Activated CD8-positive, alpha-beta T cell treated with anti-CD3 and anti-CD28 coated beads for 36 hours (primary cell): Measurements from ENCODE around the gene MED29. TPM values are rescaled to one million over a fixed set of nuclear protein-coding genes. Genes with fewer than 3 reads are reported as not detected.
A peak's percentile ranks its signal among the peaks of the same experiment; 100 is the strongest.

ENCODE experiments used
- ATAC-seq: fragments of 200-7000 bp; cut with Tn5 transposase; one replicate; pipeline ENCODE4 v1.10.0; 2021; ENCODE audit warnings: mild to moderate bottlenecking, moderate library complexity
- CTCF ChIA-PET: fragments of 350-600 bp; sonication (Branson Sonifier 250); formaldehyde crosslinking; loops from one replicate; lab custom pipeline; 2021; ENCODE audit warnings: antibody characterized with exemption; lab: Charles Lee
- POLR2A ChIA-PET: fragments of 350-600 bp; sonication (Branson Sonifier 250); formaldehyde crosslinking; loops from one replicate; lab custom pipeline; 2021; ENCODE audit warnings: antibody characterized with exemption; lab: Charles Lee
- DNase-seq: peaks from one replicate; pipeline ENCODE4 v3.0.0-alpha.2; 2020
- H3K27ac Mint-ChIP-seq: one replicate; pipeline ENCODE4 v1.8.0; 2021; ENCODE audit warnings: mild to moderate bottlenecking, mixed read lengths
- H3K27me3 Mint-ChIP-seq: one replicate; pipeline ENCODE4 v1.8.0; 2021; ENCODE audit warnings: mixed read lengths
- H3K36me3 Mint-ChIP-seq: one replicate; pipeline ENCODE4 v1.8.0; 2021; ENCODE audit warnings: low read depth, mixed read lengths
- H3K4me1 Mint-ChIP-seq: one replicate; pipeline ENCODE4 v1.8.0; 2021; ENCODE audit warnings: low read depth, mixed read lengths
- H3K4me3 Mint-ChIP-seq: one replicate; pipeline ENCODE4 v1.8.0; 2021; ENCODE audit warnings: mild to moderate bottlenecking, moderate library complexity, mixed read lengths
- H3K9me3 Mint-ChIP-seq: one replicate; pipeline ENCODE4 v1.8.0; 2021; ENCODE audit warnings: mixed read lengths
- CTCF ChIP-seq: fragments of 200-600 bp; IDR thresholded peaks from one replicate; pipeline ENCODE4 v1.8.0; 2022; ENCODE audit warnings: antibody characterized with exemption, mild to moderate bottlenecking
- intact Hi-C: fragments of 100-400 bp; cut with micrococcal nuclease; formaldehyde crosslinking; loops from one replicate; pipeline ENCODE4 v1.10.0; 2022
- total RNA-seq, 2 experiments: library from RNA; stranded (reverse); gene quantifications; one replicate each; pipeline ENCODE4 v1.2.3, GENCODE V29; 2021

The MED29 gene
- total RNA-seq, 2 experiments from 2014 or later = 19.5 to 19.8 TPM

GRCh38 chr19:39400061-39400460 is 8.9 kb downstream of the MED29 start:
- no peaks in the 10 kb centered on the region for H3K9me3 Mint-ChIP-seq
- no peak for TF ChIP-seq CTCF
- POLR2A ChIA-PET = interaction anchor here (1.9 to 9.9 kb wide), 4 partner anchors 9 to 58 kb away, joined by 4 to 80 read pairs (median 17); partner anchors contain the start of genes MED29, PAF1, PLEKHG2 and SAMD4B
- DNase-seq (no peak), ATAC-seq (no peak)
- no peak overlapping the region for H3K4me3 Mint-ChIP-seq
- peak overlapping the region; percentile 76 for H3K27ac Mint-ChIP-seq
- intact Hi-C loops = no loop called here
- peaks cover 18% of the 10 kb centered on the region for H3K36me3 Mint-ChIP-seq
- CTCF ChIA-PET = interaction anchor here (0.6 to 8.5 kb wide), 3 partner anchors 9 to 14 kb away, joined by 3 to 153 read pairs (median 17); partner anchors contain the start of genes MED29, PAF1 and PLEKHG2
- peaks cover 67% of the 10 kb centered on the region for H3K4me1 Mint-ChIP-seq
- H3K27me3 Mint-ChIP-seq = no peaks in the 10 kb centered on the region

- H3K4me3 Mint-ChIP-seq = peak overlapping the region; percentile 75
- peaks cover 71% of the 10 kb centered on the region for H3K4me1 Mint-ChIP-seq
- POLR2A ChIA-PET = interaction anchor here (0.9 to 9.9 kb wide), 10 partner anchors 10 to 132 kb away, joined by 3 to 80 read pairs (median 6); partner anchors contain the start of genes EID2B, MED29, PAF1 and PLEKHG2
- H3K9me3 Mint-ChIP-seq = no peaks in the 10 kb centered on the region
- peaks cover 11% of the 10 kb centered on the region for H3K36me3 Mint-ChIP-seq
- intact Hi-C loops = no loop called here
- DNase-seq (no peak), ATAC-seq (peak; percentile 6)
- no peaks in the 10 kb centered on the region for H3K27me3 Mint-ChIP-seq
- H3K27ac Mint-ChIP-seq = peak overlapping the region; percentile 99
- no peak for TF ChIP-seq CTCF
- CTCF ChIA-PET = interaction anchor here (0.6 to 8.5 kb wide), 6 partner anchors 10 to 73 kb away, joined by 3 to 153 read pairs (median 4); partner anchors contain the start of genes MED29, PAF1, PLEKHG2 and RPS16
Measured at GRCh38 chr19:39401070-39401548, 9.9 kb downstream of the MED29 start.

- peak; percentile 95 for DNase-seq
- Mint-ChIP-seq H3K4me3 (peak overlapping the region; percentile 75), H3K4me1 (peaks cover 74% of the 10 kb centered on the region), H3K36me3 (peaks cover 11% of the 10 kb centered on the region), H3K9me3 (no peaks in the 10 kb centered on the region), H3K27me3 (no peaks in the 10 kb centered on the region), H3K27ac (peak overlapping the region; percentile 99)
- no peak for TF ChIP-seq CTCF
- POLR2A ChIA-PET = interaction anchor here (0.9 to 9.9 kb wide), 13 partner anchors 10 to 131 kb away, joined by 3 to 80 read pairs (median 4); partner anchors contain the start of genes EID2B, MED29, PAF1 and PLEKHG2
- intact Hi-C loops = no loop called here
- CTCF ChIA-PET = interaction anchor here (0.6 to 8.5 kb wide), 5 partner anchors 10 to 72 kb away, joined by 3 to 153 read pairs (median 3); partner anchors contain the start of genes MED29, PAF1 and PLEKHG2
- ATAC-seq = peak; percentile 62
Measured at GRCh38 chr19:39401549-39402345, 10.6 kb downstream of the MED29 start.

- intact Hi-C loops = no loop called here
- peak; percentile 94 for DNase-seq
- Mint-ChIP-seq H3K9me3 (no peaks in the 10 kb centered on the region), H3K4me3 (peak overlapping the region; percentile 75), H3K4me1 (peaks cover 70% of the 10 kb centered on the region), H3K27ac (peak overlapping the region; percentile 99), H3K36me3 (peaks cover 16% of the 10 kb centered on the region), H3K27me3 (no peaks in the 10 kb centered on the region)
- peak; percentile 1 for ATAC-seq
- CTCF ChIA-PET = interaction anchor here (2.6 to 8.5 kb wide), 2 partner anchors 9 to 11 kb away, joined by 17 to 153 read pairs; partner anchors contain the start of genes MED29, PAF1 and PLEKHG2
- POLR2A ChIA-PET = interaction anchor here (0.9 to 9.9 kb wide), 11 partner anchors 9 to 115 kb away, joined by 3 to 80 read pairs (median 6); partner anchors contain the start of genes MED29, PAF1, PLEKHG2 and RPS16
- no peak for TF ChIP-seq CTCF
Measured at GRCh38 chr19:39402346-39403300, 11.4 kb downstream of the MED29 start.
